ENCODE data around the gene ITPA.

DNA sequence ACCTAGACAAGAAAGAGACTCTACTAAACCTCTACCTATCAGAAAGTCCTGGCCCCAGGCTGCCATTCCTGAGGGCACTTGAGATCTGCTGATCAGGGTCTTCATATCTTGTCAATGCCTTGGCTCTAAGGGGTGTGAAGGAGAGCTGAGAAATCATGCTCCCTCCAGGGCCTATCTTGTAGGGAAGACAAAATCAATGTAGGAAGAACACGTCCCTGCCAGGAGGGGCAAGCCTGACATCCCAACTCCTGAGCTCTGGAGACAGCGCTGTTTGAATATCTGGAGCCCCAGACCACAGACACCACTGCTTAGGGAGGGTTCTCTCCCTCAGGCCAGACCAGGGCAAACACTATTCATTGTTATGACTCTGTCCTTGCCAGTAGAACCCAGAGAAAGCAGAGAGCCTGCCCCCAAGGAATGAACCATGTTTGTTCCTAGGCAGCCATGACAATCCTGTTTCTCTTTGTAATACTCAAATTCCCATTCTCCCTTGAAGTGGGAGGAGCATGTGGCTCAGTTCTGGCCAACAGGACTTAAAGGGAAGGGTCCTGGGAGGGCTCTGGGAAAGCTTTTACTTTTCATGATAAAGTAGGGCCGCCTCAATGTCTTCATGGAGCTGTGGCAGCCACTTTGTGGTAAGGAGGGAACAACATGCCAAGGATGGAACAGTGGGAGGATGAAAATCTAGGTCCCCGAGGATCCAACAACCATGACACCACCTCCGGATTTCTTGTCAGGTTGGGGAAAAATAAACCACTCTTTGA lies 47.8 kb upstream of the ITPA start:
- TF ChIP-seq CTCF (IDR thresholded peaks at IDR 0.05) (no peak), EP300 (IDR thresholded peaks at IDR 0.05) (no peak), POLR2A (IDR thresholded peaks at IDR 0.05) (no peak)

All from ovary (tissue), 3 donors.